GM19467 (cell line): ENCODE data around the gene LITAFD.
"Not testable (repeated sequence)": the region's sequence is repeated elsewhere in the genome, so short reads cannot be mapped to it uniquely, and the experiment has no call there.

ENCODE experiments used
- ATAC-seq: cut with Tn5 transposase; IDR thresholded peaks from one replicate; pipeline ENCODE4 v1.9.1; 2021; ENCODE audit warnings: mild to moderate bottlenecking, moderate library complexity; ENCODE audit not compliant: unreplicated experiment

LITAFD gene

DNA sequence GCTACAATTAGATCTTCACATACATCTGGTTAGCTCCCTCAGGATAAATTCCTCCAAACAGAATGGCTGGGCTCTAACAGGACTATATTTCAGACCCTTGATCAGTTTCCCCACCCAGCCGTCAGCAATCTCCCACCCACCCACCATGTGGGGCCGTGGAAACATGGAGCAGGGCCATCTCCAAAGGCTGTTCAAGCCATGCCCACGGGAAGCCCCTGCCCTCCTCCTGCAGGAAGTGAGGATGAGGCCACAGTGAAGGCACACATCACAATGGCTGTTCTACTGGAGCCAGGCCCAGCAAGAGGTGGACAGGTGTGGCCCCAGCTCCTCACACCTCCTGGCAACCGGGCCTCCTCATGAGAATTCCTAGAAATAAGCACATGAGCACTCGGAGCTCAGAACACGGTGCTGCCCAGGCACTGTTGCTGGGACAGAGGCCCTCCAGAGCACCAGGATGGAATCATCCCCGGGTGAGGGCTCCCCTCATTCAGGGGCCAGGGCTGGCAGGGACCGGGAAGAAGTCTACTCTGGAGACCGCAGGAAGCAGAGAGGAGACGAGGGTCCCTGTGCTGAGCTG, at the start of gene LITAFD:
Gene LITAFD (plus strand): TSS at position 311 of the 577 bp plus-strand sequence. CDS start 2,005 bp downstream, outside the sequence.
- ATAC-seq, result no peak

- no peak for ATAC-seq
Measured at GRCh38 chr16:8832717-8833105, 49.4 kb upstream of the LITAFD start.

DNA sequence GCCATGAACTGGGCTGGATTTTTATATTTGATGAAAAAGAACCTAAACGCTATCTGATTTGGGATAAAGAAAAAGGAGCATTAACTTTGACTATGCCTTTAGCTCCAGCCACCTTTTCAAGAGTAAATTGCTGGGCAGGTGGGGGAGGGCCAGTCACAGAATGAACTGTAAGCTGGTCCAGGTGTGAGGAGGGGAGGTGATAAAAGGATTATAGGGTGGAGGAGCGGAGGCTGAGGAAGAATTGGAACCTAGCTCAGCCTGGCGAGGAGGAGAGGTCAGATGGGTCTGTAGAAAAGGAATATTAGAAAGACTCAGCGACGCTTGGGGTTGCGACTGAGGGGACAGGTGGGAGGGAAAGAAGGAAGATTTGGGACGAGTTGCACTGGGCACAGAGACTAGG, 45.4 kb upstream of the LITAFD start:
- ATAC-seq, result not testable (repeated sequence)

DNA sequence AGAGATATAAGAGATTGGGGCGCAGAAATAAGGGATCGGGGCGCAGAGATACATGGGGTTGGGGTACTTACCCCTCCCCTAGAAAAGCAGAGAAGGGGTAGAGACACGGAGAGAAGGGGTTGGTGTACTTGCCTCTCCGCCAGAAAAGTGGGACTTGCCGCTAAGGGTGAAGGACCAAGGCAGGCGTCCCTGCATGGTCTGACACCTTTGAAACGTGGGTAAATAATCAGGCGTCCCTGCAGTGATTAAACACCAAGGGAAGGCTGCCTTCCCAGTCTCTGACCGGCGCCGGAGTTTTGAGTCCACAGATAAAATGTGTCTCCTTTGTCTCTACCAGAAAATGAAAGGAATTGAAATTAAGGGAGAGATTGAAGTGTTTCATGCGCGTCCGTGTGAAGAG, 44.6 kb upstream of the LITAFD start:
- not testable (repeated sequence) for ATAC-seq

GRCh38 chr16:8842016-8842415, 40.1 kb upstream of the LITAFD start:
- not testable (repeated sequence) for ATAC-seq

DNA sequence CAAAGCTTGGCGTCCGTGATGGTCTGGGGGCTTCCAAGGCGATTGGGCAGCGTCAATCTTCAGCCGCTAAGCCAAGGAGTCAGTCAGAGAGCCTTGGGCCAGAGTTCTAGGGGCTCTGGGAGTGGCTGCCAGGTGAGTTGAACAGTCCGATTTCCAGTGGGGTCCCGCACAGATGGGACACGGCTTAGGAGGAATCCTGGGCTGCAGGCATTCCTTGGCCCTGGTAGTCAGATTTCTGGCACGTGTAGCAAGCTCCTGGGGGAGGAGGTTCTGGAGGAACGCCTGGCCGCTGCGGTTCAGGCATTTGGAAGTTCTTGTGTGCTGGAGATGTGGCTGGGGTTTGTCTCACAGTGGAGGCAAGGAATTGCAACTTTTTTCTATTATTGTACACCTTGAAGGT, 38.9 kb upstream of the LITAFD start:
- not testable (repeated sequence) for ATAC-seq

GRCh38 chr16:8845699-8846298, 36.4 kb upstream of the LITAFD start:
- no peak for ATAC-seq

DNA sequence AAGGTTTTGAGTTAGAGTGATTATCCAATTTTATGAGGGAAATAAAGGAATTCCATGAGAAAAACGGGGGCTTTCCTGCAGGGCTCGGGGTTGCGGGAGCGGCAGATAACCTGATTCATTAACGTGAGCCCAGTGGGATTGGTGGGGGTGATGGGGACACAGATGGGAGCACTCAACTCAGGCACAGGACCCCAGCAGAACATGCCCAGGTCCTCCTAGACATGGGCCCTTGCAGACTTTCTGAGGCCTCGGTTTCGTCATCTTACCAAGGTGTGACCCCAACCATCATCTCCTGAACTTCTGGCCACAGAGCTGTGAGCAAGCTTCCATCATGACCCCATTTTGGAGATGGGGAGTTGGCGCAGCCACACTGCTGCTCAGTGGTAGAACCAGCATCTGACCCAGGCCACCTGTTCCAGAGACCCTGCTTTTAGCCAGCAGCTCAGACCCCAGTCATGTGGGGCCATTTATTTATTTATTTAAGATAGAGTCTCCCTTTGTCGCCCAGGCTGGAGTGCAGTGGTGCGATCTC, 35.7 kb upstream of the LITAFD start:
- no peak for ATAC-seq

GRCh38 chr16:8847145-8847544, 35.0 kb upstream of the LITAFD start:
- ATAC-seq, result no peak

GRCh38 chr16:8847623-8848022, 34.5 kb upstream of the LITAFD start:
- no peak for ATAC-seq

DNA sequence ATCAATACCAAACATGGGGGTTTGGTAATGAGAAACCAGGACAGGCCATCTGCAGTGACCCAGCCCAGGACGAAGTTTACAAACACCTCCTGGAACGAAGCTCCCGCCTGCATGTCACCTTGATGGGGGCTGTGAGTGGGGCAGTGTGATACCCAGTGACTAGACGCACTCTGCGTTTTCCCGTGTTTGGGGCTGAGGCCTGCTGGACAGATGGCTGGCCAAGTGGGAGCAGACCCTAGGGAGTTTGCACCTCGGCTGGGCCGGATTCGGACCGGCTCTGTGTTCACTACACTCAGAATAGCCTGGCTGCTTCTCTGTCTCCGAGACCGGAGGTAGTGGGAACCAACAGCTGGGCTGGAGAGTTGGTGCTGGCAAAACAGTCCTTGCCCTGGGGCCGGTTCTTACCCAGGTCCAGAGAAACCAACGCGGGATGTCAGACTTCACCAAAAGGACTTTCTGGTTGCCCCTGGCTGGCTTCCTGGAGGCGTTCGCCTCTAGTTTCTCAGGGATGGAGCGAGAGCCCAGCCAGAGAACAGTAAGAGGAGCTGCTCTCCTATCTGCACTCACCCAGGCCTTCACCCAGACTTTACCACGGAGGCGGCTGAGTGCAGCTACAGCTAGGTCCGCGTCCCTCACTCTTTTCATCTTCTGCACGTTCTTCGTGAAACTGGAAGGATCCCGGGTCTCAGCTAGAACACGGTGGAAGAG, 33.8 kb upstream of the LITAFD start:
- no peak for ATAC-seq

GRCh38 chr16:8848939-8849391, 33.2 kb upstream of the LITAFD start:
- no peak for ATAC-seq

- no peak for ATAC-seq
Measured at GRCh38 chr16:8849411-8850011, 32.6 kb upstream of the LITAFD start.

- no peak for ATAC-seq
Measured at GRCh38 chr16:8850279-8850885, 31.8 kb upstream of the LITAFD start.

DNA sequence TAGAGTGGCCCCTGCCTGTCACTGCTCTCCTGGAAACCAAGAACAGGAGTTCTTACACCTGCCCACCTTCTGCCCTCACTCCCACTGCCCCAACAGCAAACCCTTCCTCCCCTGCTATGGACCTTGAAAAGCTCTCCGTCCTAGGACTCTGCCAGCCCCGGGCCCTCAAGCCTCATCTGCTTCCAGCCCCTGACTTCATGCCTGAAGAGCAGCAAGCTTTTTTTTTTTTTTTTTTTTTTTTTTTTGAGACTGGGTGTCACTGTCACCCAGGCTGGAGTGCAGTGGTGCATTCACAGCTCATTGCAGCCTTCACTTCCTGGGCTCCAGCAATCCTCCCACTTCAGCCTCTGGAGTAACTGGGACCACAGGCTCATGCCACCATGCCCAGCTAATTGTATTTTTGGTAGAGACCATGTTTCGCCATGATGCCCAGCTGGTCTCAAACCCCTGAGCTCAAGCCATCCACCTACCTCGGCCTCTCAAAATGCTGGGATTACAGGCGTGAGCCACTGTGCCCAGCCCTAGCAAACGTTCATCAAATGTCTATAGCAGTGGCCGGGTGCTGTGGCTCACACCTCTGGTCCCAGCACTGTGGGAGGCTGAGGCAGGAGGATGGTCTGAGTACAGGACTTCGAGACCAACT, 30.3 kb upstream of the LITAFD start:
- ATAC-seq, result no peak

DNA sequence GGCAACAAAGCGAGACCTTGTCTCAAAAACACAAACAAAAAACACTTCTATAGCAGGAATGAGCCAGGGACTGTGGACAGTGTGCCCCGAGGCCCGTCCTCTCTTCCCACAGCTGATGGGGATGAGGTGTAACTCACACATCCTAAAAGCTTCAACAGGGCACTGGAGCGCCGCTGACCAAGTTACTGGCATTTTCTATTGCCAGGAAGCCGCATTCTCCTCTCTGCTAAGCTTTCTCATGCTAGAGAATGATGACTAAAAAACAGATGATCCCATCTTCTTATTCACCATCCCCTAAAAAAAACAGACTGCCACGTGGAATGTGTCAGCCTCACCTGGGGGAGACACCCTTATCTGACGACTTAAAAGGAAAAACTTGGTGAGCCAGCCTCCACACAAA, 29.6 kb upstream of the LITAFD start:
- ATAC-seq, result no peak

DNA sequence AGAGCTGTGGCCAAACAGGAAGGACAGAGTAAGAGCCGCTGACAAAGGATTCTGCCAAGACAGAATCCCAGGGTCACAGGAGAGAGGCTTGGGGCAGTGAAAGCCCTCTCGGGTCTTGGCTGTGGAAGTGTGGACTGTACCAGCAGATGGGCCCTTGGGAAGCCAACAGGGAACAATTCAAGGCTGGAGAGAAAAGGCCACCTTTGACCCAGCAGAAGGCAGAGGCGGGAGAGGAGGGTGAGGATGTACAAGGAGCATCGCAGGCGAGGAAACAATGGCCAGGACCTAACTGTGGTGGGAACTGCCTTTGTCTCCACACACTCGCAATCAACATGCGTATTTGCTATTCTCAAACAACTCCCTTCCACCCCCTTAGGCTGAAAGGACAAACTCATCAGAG, 29.0 kb upstream of the LITAFD start:
- no peak for ATAC-seq

DNA sequence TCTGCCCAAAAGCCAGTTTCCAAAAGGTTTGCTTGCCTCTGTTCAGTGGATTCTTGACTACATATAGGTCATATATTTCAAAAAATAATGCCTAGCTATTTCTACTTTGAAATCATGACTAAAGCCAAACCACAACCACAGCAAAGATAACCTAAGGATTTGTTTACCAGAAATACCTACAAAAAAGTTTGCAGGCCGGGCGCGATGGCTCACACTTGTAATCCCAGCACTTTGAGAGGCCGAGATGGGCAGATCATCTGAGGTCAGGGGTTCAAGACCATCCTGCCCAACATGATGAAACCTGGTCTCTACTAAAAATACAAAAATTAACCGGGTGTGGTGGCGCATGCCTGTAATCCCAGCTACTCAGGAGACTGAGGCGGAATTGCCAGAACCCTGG, 28.5 kb upstream of the LITAFD start:
- ATAC-seq, result no peak

DNA sequence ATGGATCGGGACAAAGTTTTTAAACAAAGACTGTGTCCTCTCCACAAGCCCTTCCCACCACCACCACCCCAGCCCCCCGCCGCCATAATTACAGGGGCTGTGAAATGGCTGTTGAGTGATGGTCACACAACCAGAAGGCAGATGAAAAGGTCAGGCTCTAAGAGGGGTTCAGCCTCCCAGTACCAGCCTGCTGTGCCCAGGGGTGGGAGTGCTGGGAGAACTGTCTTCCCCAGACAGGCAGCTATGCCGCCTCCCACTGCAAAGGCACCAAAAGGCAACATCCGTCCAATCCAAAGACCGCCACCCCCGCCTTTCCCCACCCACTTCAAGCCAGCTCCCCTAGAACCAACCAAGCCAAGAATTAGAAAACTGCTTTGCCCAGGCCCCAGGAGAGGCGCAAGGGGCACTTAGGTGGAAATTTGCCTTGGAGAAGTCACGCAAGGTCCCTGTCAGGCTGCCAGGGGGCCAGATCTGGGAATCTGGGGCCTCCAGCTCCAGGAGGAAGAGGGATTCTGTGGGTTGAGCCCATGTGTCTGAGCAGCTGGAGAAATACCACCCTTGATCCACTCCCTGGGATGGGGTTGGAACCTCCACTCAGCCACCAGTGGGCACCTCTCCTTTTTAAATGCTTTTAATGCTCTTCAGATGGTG, 27.7 kb upstream of the LITAFD start:
- no peak for ATAC-seq
